ENCODE results near the gene RGS19.

DNA sequence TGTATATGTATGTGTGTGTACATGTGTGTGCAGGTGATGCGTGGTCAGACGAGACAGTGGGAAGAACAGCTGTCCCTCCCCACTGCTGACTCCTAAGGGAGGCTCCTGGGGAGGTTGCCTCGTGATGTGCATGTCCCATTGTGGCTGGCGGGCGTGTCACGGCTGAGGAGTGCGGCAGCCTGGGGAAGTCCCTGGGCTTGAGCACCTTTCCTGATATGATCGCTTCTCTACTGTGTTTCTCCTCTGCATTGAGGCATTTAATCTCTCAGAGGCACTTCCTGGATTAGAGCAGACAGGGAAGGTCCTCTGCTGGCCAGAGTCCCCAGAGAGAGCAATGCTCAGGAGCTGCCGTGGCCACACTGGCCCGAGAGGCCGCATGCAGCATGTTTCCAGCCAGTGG lies 16.6 kb upstream of the RGS19 start:
- TF ChIP-seq, protein P1, sequence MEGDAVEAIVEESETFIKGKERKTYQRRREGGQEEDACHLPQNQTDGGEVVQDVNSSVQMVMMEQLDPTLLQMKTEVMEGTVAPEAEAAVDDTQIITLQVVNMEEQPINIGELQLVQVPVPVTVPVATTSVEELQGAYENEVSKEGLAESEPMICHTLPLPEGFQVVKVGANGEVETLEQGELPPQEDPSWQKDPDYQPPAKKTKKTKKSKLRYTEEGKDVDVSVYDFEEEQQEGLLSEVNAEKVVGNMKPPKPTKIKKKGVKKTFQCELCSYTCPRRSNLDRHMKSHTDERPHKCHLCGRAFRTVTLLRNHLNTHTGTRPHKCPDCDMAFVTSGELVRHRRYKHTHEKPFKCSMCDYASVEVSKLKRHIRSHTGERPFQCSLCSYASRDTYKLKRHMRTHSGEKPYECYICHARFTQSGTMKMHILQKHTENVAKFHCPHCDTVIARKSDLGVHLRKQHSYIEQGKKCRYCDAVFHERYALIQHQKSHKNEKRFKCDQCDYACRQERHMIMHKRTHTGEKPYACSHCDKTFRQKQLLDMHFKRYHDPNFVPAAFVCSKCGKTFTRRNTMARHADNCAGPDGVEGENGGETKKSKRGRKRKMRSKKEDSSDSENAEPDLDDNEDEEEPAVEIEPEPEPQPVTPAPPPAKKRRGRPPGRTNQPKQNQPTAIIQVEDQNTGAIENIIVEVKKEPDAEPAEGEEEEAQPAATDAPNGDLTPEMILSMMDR (IDR thresholded peaks at IDR 0.05): no peak
- TF ChIP-seq POLR2A (IDR thresholded peaks at IDR 0.05): no peak
